HL-60 (cell line): ENCODE measurements around the gene HHAT.

Source experiments
- DNase-seq, 2 experiments: peaks; one replicate each; pipeline ENCODE4 v3.0.0-alpha.2; 2010 to 2020; ENCODE audit warnings: low read depth in 1 of 2, low spot score in 1 of 2
- H3K27ac ChIP-seq: fragments of 250-450 bp; sonication (Bioruptor Pico); replicated peaks from 2 replicates; pipeline ENCODE4 v1.5.1; 2020; ENCODE audit warnings: mild to moderate bottlenecking, moderate library complexity
- H3K27me3 ChIP-seq: fragments of 250-450 bp; sonication (Bioruptor Pico); 2 replicates; pipeline ENCODE4 v1.5.1; 2021; ENCODE audit warnings: mild to moderate bottlenecking, moderate library complexity; ENCODE audit not compliant: insufficient read depth, poor library complexity, severe bottlenecking
- H3K4me3 ChIP-seq: replicated peaks from 2 replicates; pipeline ENCODE4 v1.5.1; 2011; ENCODE audit warnings: mild to moderate bottlenecking, control low read depth, low read length; ENCODE audit not compliant: insufficient read depth
- GABPA ChIP-seq: IDR thresholded peaks from 2 replicates; pipeline ENCODE4 v1.6.1; 2012; ENCODE audit warnings: low read depth
- POLR2AphosphoS5 ChIP-seq: IDR thresholded peaks from 2 replicates; pipeline ENCODE4 v1.6.1; 2012; ENCODE audit warnings: low read depth
- SPI1 ChIP-seq: IDR thresholded peaks from 2 replicates; pipeline ENCODE4 v1.6.1; 2012; ENCODE audit warnings: low read depth, mild to moderate bottlenecking, borderline replicate concordance
- TF ChIP-seq, protein P1 (sequence below): IDR thresholded peaks from one replicate; pipeline ENCODE4 v1.5.1; 2011; ENCODE audit warnings: low read length, control low read depth, inconsistent platforms; ENCODE audit not compliant: insufficient read depth
- TF ChIP-seq, protein P2 (sequence below): IDR thresholded peaks from 2 replicates; pipeline ENCODE4 v1.6.1; 2012; ENCODE audit warnings: low read depth; ENCODE audit not compliant: insufficient replicate concordance

Gene HHAT

DNA sequence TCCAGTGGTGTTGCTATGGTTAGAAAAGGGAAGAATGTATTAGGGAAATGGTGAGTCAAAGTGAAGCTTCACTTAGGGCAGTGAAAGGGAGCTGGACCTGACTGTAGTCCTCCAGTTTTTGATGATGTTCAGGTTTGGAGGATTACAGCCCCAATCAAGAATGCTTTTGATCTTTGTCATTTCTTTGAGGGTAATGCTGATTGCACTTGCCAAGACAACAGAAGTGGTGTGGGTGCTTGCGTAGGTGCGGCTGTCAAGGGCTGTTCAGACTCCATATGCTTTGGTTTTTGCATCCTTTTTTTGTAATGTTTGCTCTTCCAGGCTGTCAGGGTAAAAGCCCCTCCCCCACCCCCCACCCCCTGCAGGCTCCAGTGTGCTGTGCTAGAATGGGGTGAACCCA, 38.9 kb downstream of the HHAT start:
- DNase-seq = no peak
- TF ChIP-seq GABPA = no peak
- TF ChIP-seq, protein P1, sequence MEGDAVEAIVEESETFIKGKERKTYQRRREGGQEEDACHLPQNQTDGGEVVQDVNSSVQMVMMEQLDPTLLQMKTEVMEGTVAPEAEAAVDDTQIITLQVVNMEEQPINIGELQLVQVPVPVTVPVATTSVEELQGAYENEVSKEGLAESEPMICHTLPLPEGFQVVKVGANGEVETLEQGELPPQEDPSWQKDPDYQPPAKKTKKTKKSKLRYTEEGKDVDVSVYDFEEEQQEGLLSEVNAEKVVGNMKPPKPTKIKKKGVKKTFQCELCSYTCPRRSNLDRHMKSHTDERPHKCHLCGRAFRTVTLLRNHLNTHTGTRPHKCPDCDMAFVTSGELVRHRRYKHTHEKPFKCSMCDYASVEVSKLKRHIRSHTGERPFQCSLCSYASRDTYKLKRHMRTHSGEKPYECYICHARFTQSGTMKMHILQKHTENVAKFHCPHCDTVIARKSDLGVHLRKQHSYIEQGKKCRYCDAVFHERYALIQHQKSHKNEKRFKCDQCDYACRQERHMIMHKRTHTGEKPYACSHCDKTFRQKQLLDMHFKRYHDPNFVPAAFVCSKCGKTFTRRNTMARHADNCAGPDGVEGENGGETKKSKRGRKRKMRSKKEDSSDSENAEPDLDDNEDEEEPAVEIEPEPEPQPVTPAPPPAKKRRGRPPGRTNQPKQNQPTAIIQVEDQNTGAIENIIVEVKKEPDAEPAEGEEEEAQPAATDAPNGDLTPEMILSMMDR = no peak
- TF ChIP-seq, protein P2, sequence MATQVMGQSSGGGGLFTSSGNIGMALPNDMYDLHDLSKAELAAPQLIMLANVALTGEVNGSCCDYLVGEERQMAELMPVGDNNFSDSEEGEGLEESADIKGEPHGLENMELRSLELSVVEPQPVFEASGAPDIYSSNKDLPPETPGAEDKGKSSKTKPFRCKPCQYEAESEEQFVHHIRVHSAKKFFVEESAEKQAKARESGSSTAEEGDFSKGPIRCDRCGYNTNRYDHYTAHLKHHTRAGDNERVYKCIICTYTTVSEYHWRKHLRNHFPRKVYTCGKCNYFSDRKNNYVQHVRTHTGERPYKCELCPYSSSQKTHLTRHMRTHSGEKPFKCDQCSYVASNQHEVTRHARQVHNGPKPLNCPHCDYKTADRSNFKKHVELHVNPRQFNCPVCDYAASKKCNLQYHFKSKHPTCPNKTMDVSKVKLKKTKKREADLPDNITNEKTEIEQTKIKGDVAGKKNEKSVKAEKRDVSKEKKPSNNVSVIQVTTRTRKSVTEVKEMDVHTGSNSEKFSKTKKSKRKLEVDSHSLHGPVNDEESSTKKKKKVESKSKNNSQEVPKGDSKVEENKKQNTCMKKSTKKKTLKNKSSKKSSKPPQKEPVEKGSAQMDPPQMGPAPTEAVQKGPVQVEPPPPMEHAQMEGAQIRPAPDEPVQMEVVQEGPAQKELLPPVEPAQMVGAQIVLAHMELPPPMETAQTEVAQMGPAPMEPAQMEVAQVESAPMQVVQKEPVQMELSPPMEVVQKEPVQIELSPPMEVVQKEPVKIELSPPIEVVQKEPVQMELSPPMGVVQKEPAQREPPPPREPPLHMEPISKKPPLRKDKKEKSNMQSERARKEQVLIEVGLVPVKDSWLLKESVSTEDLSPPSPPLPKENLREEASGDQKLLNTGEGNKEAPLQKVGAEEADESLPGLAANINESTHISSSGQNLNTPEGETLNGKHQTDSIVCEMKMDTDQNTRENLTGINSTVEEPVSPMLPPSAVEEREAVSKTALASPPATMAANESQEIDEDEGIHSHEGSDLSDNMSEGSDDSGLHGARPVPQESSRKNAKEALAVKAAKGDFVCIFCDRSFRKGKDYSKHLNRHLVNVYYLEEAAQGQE = no peak
- no peak for TF ChIP-seq SPI1
- TF ChIP-seq POLR2AphosphoS5 = no peak
- Histone ChIP-seq H3K27me3 (peaks cover 2% of the 10 kb centered on the region), H3K4me3 (no peak overlapping the region), H3K27ac (no peak overlapping the region)

DNA sequence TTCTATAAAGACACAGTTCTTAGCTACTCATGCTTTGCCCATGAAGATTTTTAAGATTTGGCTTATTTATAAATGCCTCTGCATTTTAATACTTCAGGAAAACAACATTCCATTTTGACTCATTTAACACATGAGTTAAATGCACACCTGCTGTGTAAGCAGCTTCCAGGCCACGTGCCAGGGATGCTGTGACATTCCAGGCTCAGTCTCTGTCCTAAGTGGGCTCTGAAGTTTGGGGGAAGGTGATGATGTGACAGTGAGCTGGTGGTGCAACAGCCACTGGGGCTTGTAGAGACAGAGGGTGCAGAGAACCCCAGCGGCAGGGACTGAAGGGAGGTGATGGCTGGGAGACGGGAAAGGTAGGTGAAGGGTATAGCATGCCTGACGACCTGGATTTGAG, 40.7 kb downstream of the HHAT start:
- no peak for TF ChIP-seq SPI1
- TF ChIP-seq POLR2AphosphoS5 = no peak
- TF ChIP-seq GABPA = no peak
- TF ChIP-seq, protein P1 = no peak
- TF ChIP-seq, protein P2 = no peak
- DNase-seq = no peak
- Histone ChIP-seq H3K27ac (no peak overlapping the region), H3K27me3 (peaks cover 2% of the 10 kb centered on the region), H3K4me3 (no peak overlapping the region)

DNA sequence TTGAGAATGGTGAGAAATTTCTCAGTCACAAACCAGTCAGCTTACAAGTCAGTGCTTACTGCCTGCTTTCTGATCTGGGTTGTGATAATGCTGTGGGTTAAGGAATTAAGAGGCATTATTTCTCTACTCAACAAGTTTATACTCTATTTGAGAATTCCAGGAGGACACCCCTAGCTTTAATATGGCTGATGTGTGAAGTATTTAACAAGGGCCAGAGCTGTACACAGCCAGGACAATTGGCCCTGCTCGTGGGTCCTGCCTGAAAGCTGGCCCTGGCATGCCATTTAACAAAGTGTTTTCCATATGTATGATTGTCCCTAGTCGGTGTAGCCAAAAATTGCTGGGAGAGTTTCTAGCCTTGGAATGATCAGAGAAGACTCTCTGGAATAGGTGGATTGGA, 43.2 kb downstream of the HHAT start:
- no peak overlapping the region for H3K4me3 ChIP-seq
- H3K27ac ChIP-seq = no peak overlapping the region
- DNase-seq = no peak
- H3K27me3 ChIP-seq = peaks cover 2% of the 10 kb centered on the region
- no peak for TF ChIP-seq GABPA
- no peak for TF ChIP-seq SPI1
- no peak for TF ChIP-seq POLR2AphosphoS5
- TF ChIP-seq, protein P2 = no peak
- TF ChIP-seq, protein P1 = no peak
